HCT116 (cell line): ENCODE data around the gene LCE6A. TPM values are rescaled to one million over a fixed set of nuclear protein-coding genes. Genes with fewer than 3 reads are reported as not detected.

Source experiments
- ATAC-seq: fragments of 200-7000 bp; cut with Tn5 transposase; 2 replicates; pipeline ENCODE4 v1.9.1; 2020; ENCODE audit warnings: mild to moderate bottlenecking, moderate library complexity
- BruUV-seq: library from RNA; stranded (reverse); fragments of 400-500 nt; replicated peaks from 2 replicates; lab custom pipeline; 2021; lab: Mats Ljungman, UMichigan
- CTCF ChIA-PET: fragments of 300-600 bp; sonication (Branson Sonifier 250); formaldehyde crosslinking; loops from one replicate; lab custom pipeline; 2021; ENCODE audit warnings: antibody characterized with exemption; lab: Charles Lee
- POLR2A ChIA-PET: fragments of 300-600, 350-600 bp; sonication (Branson Sonifier 250); formaldehyde crosslinking; loops from one replicate; lab custom pipeline; 2021; ENCODE audit warnings: antibody characterized with exemption; lab: Charles Lee
- RAD21 ChIA-PET, 2 experiments: fragments of 300-600 bp; sonication (Branson Sonifier 250); formaldehyde crosslinking; loops; one replicate each; lab custom pipeline; 2023; ENCODE audit warnings: low total read pairs in 2 of 2; ENCODE audit not compliant: uncharacterized antibody in 2 of 2, unreplicated experiment in 2 of 2, low non-redundant PET in 1 of 2; lab: Charles Lee
- DNase-seq: peaks from one replicate; pipeline ENCODE4 v3.0.0-alpha.2; 2010; ENCODE audit warnings: low read depth, low spot score
- H2AFZ ChIP-seq: fragments of 200-600 bp; shearing (Covaris generic), sonication (generic); 2 replicates; pipeline ENCODE4 v1.6.1; 2017; ENCODE audit warnings: low read depth, mixed run types, mixed read lengths, antibody characterized with exemption, low read length; ENCODE audit not compliant: poor library complexity, severe bottlenecking
- H3K27ac ChIP-seq: 2 replicates; pipeline ENCODE4 v1.5.1; 2012; ENCODE audit warnings: low read depth, low read length
- H3K27me3 ChIP-seq: fragments of 200-600 bp; sonication (generic); 2 replicates; pipeline ENCODE4 v1.6.1; 2016; ENCODE audit warnings: mixed run types, low read length, mixed read lengths; ENCODE audit not compliant: insufficient read depth
- H3K36me3 ChIP-seq, 2 experiments: fragments of 200-500 bp in 1 of 2; fragments of 200-600 bp in 1 of 2; sonication (Bioruptor generic) in 1 of 2; sonication (generic) in 1 of 2; 2 replicates each; pipeline versions ENCODE4 v1.5.1 to v1.6.1; 2014 to 2016; ENCODE audit warnings: low read length in 2 of 2, inconsistent platforms in 1 of 2, mixed read lengths in 1 of 2, mixed run types in 1 of 2; ENCODE audit not compliant: insufficient read depth in 2 of 2, control insufficient read depth in 1 of 2
- H3K4me1 ChIP-seq, 2 experiments: fragments of 200-600 bp in 1 of 2; sonication (generic) in 1 of 2; 2 replicates each; pipeline versions ENCODE4 v1.5.1 to v1.6.1; 2012 to 2017; ENCODE audit warnings: low read length in 2 of 2, inconsistent platforms in 1 of 2, mild to moderate bottlenecking in 1 of 2, mixed read lengths in 1 of 2, mixed run types in 1 of 2, moderate library complexity in 1 of 2; ENCODE audit not compliant: insufficient read depth in 2 of 2, control insufficient read depth in 1 of 2
- H3K4me2 ChIP-seq: fragments of 200-600 bp; sonication (generic); 2 replicates; pipeline ENCODE4 v1.6.1; 2017; ENCODE audit warnings: mixed run types, low read length, mixed read lengths
- H3K4me3 ChIP-seq, 2 experiments: fragments of 200-600 bp in 1 of 2; sonication (generic) in 1 of 2; replicated peaks in 1 of 2; 2 replicates each; pipeline ENCODE4 v1.5.1; 2011 to 2016; ENCODE audit warnings: low read length in 2 of 2, control low read depth in 1 of 2, low read depth in 1 of 2, mild to moderate bottlenecking in 1 of 2, mixed read lengths in 1 of 2, mixed run types in 1 of 2
- H3K79me2 ChIP-seq: fragments of 200-600 bp; sonication (generic); 2 replicates; pipeline ENCODE4 v1.6.1; 2017; ENCODE audit warnings: mild to moderate bottlenecking, mixed run types, low read length, moderate library complexity, mixed read lengths; ENCODE audit not compliant: insufficient read depth
- H3K9ac ChIP-seq: fragments of 200-600 bp; sonication (generic); 2 replicates; pipeline ENCODE4 v1.6.1; 2016; ENCODE audit warnings: low read length, mixed read lengths
- H3K9me2 ChIP-seq: fragments of 200-600 bp; sonication (generic), shearing (Covaris generic); 2 replicates; pipeline ENCODE4 v1.6.1; 2017; ENCODE audit warnings: mixed run types, mild to moderate bottlenecking, moderate library complexity; ENCODE audit not compliant: insufficient read depth
- H3K9me3 ChIP-seq, 2 experiments: fragments of 200-500 bp in 1 of 2; fragments of 200-600 bp in 1 of 2; sonication (Bioruptor generic) in 1 of 2; sonication (generic) in 1 of 2; 2 replicates each; pipeline ENCODE4 v1.6.1; 2014 to 2017; ENCODE audit warnings: low read length in 2 of 2, mixed read lengths in 2 of 2, inconsistent platforms in 1 of 2, low read depth in 1 of 2, mild to moderate bottlenecking in 1 of 2, mixed run types in 1 of 2, moderate library complexity in 1 of 2; ENCODE audit not compliant: control insufficient read depth in 1 of 2, insufficient read depth in 1 of 2
- H4K20me1 ChIP-seq: fragments of 200-600 bp; sonication (generic), shearing (Covaris generic); 2 replicates; pipeline ENCODE4 v1.6.1; 2017; ENCODE audit warnings: mixed run types, mild to moderate bottlenecking, moderate library complexity; ENCODE audit not compliant: insufficient read depth
- CTCF ChIP-seq, 3 experiments: fragments of 200-600 bp in 1 of 3; sonication (generic) in 1 of 3; IDR thresholded peaks in 2 of 3; conservative IDR thresholded peaks in 1 of 3; 2 replicates each; pipeline ENCODE4 v1.5.1; 2012 to 2017; ENCODE audit warnings: low read depth in 2 of 3, low read length in 2 of 3, antibody characterized with exemption in 1 of 3, borderline replicate concordance in 1 of 3, control low read depth in 1 of 3, mild to moderate bottlenecking in 1 of 3, mixed read lengths in 1 of 3, mixed run types in 1 of 3, moderate library complexity in 1 of 3; ENCODE audit not compliant: insufficient read depth in 1 of 3
- EZH2phosphoT487 ChIP-seq: fragments of 200-600 bp; IDR thresholded peaks from 2 replicates; pipeline ENCODE4 v1.6.1; 2018; ENCODE audit warnings: antibody characterized with exemption, borderline replicate concordance
- FOSL1 ChIP-seq: IDR thresholded peaks from 2 replicates; pipeline ENCODE4 v1.6.1; 2012; ENCODE audit warnings: low read depth
- MAX ChIP-seq: IDR thresholded peaks from 2 replicates; pipeline ENCODE4 v1.6.1; 2012
- POLR2AphosphoS5 ChIP-seq: IDR thresholded peaks from 2 replicates; pipeline ENCODE4 v1.6.1; 2011; ENCODE audit warnings: mild to moderate bottlenecking, low read depth, low read length, moderate library complexity
- SIN3A ChIP-seq: IDR thresholded peaks from 2 replicates; pipeline ENCODE4 v1.6.1; 2012; ENCODE audit warnings: low read depth
- TCF7L2 ChIP-seq: IDR thresholded peaks from 2 replicates; pipeline ENCODE4 v1.7.0; 2011; ENCODE audit warnings: borderline replicate concordance, inconsistent platforms; ENCODE audit not compliant: insufficient read depth, insufficient read length; ENCODE audit errors: extremely low read depth
- YY1 ChIP-seq: IDR thresholded peaks from 2 replicates; pipeline ENCODE4 v1.6.1; 2011; ENCODE audit warnings: low read length, low read depth, moderate library complexity, mild to moderate bottlenecking; ENCODE audit not compliant: insufficient replicate concordance; ENCODE audit errors: extremely low read depth
- ZNF274 ChIP-seq: fragments of 200-500 bp; sonication (Bioruptor generic); IDR thresholded peaks from 2 replicates; pipeline ENCODE4 v1.6.1; 2014; ENCODE audit warnings: mild to moderate bottlenecking, low read depth, low read length, inconsistent platforms
- intact Hi-C: fragments of 100-400 bp; cut with micrococcal nuclease; formaldehyde crosslinking; loops from 2 replicates; pipeline ENCODE4 v1.10.0; 2022
- total RNA-seq: library from RNA; stranded (reverse); gene quantifications from one replicate; pipeline ENCODE4 v1.2.1, GENCODE V29; 2021; ENCODE audit not compliant: unreplicated experiment
- TF ChIP-seq, protein P1 (sequence below): IDR thresholded peaks from 2 replicates; pipeline ENCODE4 v1.6.1; 2012
- TF ChIP-seq, protein P2 (sequence below): IDR thresholded peaks from 2 replicates; pipeline ENCODE4 v1.6.1; 2012; ENCODE audit warnings: low read depth

LCE6A gene
- total RNA-seq, 1 experiment from 2014 or later: not detected

- ATAC-seq (no peak), DNase-seq (no peak)
- H2AFZ ChIP-seq: no peak within 1 kb of the TSS
- H3K27me3 ChIP-seq: peaks cover 29% of the 10 kb centered on the region
- no peaks in the 10 kb centered on the region for H3K36me3 ChIP-seq
- CTCF ChIA-PET: no interaction called here
- BruUV-seq: no TSS peak
- H4K20me1 ChIP-seq: no peaks in the 10 kb centered on the region
- H3K9me2 ChIP-seq: no peaks in the 10 kb centered on the region
- RAD21 ChIA-PET: no interaction called here
- no peaks in the 10 kb centered on the region for H3K9me3 ChIP-seq
- no peak within 1 kb of the TSS for H3K4me3 ChIP-seq
- POLR2A ChIA-PET: no interaction called here
- H3K9ac ChIP-seq: no peak within 1 kb of the TSS
- no peaks in the 10 kb centered on the region for H3K79me2 ChIP-seq
- H3K4me2 ChIP-seq: no peak within 1 kb of the TSS
- H3K4me1 ChIP-seq: no peaks in the 10 kb centered on the region
- no peak for TF ChIP-seq EZH2phosphoT487
- TF ChIP-seq YY1: no peak
- TF ChIP-seq, protein P1, sequence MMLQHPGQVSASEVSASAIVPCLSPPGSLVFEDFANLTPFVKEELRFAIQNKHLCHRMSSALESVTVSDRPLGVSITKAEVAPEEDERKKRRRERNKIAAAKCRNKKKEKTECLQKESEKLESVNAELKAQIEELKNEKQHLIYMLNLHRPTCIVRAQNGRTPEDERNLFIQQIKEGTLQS: no peak
- no peak for TF ChIP-seq FOSL1
- TF ChIP-seq MAX: no peak
- no peak for TF ChIP-seq TCF7L2
- no peak for TF ChIP-seq ZNF274
- TF ChIP-seq, protein P2, sequence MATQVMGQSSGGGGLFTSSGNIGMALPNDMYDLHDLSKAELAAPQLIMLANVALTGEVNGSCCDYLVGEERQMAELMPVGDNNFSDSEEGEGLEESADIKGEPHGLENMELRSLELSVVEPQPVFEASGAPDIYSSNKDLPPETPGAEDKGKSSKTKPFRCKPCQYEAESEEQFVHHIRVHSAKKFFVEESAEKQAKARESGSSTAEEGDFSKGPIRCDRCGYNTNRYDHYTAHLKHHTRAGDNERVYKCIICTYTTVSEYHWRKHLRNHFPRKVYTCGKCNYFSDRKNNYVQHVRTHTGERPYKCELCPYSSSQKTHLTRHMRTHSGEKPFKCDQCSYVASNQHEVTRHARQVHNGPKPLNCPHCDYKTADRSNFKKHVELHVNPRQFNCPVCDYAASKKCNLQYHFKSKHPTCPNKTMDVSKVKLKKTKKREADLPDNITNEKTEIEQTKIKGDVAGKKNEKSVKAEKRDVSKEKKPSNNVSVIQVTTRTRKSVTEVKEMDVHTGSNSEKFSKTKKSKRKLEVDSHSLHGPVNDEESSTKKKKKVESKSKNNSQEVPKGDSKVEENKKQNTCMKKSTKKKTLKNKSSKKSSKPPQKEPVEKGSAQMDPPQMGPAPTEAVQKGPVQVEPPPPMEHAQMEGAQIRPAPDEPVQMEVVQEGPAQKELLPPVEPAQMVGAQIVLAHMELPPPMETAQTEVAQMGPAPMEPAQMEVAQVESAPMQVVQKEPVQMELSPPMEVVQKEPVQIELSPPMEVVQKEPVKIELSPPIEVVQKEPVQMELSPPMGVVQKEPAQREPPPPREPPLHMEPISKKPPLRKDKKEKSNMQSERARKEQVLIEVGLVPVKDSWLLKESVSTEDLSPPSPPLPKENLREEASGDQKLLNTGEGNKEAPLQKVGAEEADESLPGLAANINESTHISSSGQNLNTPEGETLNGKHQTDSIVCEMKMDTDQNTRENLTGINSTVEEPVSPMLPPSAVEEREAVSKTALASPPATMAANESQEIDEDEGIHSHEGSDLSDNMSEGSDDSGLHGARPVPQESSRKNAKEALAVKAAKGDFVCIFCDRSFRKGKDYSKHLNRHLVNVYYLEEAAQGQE: no peak
- TF ChIP-seq SIN3A: no peak
- no peak for TF ChIP-seq CTCF (IDR thresholded peaks at IDR 0.05 in 2 of 3, conservative IDR thresholded peaks at IDR 0.05 in 1 of 3; ENCODE audit: borderline replicate concordance in 1 of 3, insufficient read depth in 1 of 3, low read depth in 2 of 3, low read length in 2 of 3)
- TF ChIP-seq POLR2AphosphoS5: no peak
- TF ChIP-seq, all 23 proteins: peak for 0
- no peak within 1 kb of the TSS for H3K27ac ChIP-seq
- intact Hi-C loops: no loop called here
Observed at GRCh38 chr1:152811671-152812070, 31.0 kb upstream of the LCE6A start, which contains the start of gene LCE1B. Gene LCE1B, plus strand, starts transcription at chr1:152811971. Its CDS starts 476 bp downstream, at chr1:152812447.
